ENCODE measurements around the gene ZNF682. TPM values are rescaled to one million over a fixed set of nuclear protein-coding genes. Genes with fewer than 3 reads are reported as not detected.
A peak's percentile ranks its signal among the peaks of the same experiment; 100 is the strongest.
"Not testable (repeated sequence)": the region's sequence is repeated elsewhere in the genome, so short reads cannot be mapped to it uniquely, and the experiment has no call there.

Gene ZNF682
- total RNA-seq (2012; rRNA removed), result 2.2 and 4.8 TPM in 2 replicates
- polyA plus RNA-seq (2012; rRNA removed), result 1.3 and 1.7 TPM in 2 replicates
- polyA plus RNA-seq (2012; cell fraction: cytosol; rRNA removed), result 0.46 and 0.69 TPM in 2 replicates
- polyA plus RNA-seq (2012; cell fraction: nucleus; rRNA removed; ENCODE audit: low replicate concordance), result 0.66 and 5.3 TPM in 2 replicates
- Bru-seq, nascent RNA, result percentile 66 among the genes with signal in this experiment
- BruChase-seq, experiment 1, labeled RNA remaining after a 6-hour chase, result percentile 76 among the genes with signal in this experiment
- BruChase-seq, experiment 2, labeled RNA remaining after a 2-hour chase, result percentile 75 among the genes with signal in this experiment
- long read RNA-seq, partial matches to known transcripts, result 1 of 7 reads
- long read RNA-seq, other reads (novel, unspliced or antisense), result 4 of 7 reads

DNA sequence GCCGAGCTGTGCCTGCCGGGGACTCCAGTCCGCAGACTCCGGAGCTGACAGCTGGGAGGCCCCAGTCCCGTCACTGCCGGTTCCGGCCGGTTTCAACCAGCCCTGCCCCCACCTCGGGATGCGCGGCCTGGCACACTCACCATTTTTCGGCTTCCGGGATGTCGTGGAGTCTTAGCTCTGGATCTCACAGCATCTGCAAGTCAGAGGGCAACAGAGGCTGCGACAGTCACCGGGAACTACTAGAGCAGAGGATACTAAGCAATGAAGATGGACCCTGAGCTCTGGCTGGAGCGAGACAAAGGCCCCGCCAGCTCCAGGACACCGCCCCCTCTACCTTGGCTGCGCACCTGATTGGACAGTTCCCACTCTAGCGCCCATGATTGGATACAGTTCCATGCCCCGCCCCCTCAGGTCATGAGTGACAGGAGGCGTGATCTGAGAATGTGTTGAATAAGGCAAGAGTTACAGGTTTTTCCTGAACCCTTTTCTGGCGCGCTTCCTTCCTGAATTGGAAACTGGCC lies at the start of gene ZNF682:
ZNF682 (minus strand) TSS at position 303 of the 521 bp plus-strand sequence; CDS start at position 143, 160 bp downstream.
- Histone ChIP-seq H3K56ac (ENCODE audit: extremely low read depth, insufficient read depth, low read length) (0 out of 2 replicates have a peak within 1 kb of the TSS, but pooled peaks have one; percentile 21), H3K23ac (ENCODE audit: low read depth, low read length) (0 out of 2 replicates have a peak within 1 kb of the TSS, but pooled peaks have one; percentile 16), H3K4ac (ENCODE audit: low read depth, low read length) (no peak within 1 kb of the TSS), H4K8ac (ENCODE audit: low read depth in 2 of 2, low read length in 2 of 2) (peak within 1 kb of the TSS; percentile 73 to 75), H3K9ac (ENCODE audit: low read depth, low read length) (peak within 1 kb of the TSS; percentile 62), H2AFZ (replicated peaks; ENCODE audit: low read length, poor library complexity) (peak within 1 kb of the TSS; percentile 99), H4K20me1 (ENCODE audit: insufficient read depth, low read length) (no peaks in the 10 kb centered on the region), H2BK5ac (ENCODE audit: low read depth, low read length, poor library complexity, severe bottlenecking) (no peak within 1 kb of the TSS), H2BK120ac (ENCODE audit: low read depth, low read length) (no peak within 1 kb of the TSS), H3K4me2 (ENCODE audit: low read depth, low read length) (peak within 1 kb of the TSS; percentile 73), H3K27ac (ENCODE audit: insufficient read depth, low read length) (peak within 1 kb of the TSS; percentile 64), H3K9me3 (ENCODE audit: control insufficient read depth, insufficient read depth, low read length) (no peaks in the 10 kb centered on the region), H3K79me1 (ENCODE audit: low read depth in 1 of 2, low read length in 2 of 2) (peaks cover 6 to 13% of the 10 kb centered on the region in 2 experiments; a peak in 2 of 4 replicates), H3K27me3 (ENCODE audit: control insufficient read depth, insufficient read depth, low read length) (no peaks in the 10 kb centered on the region), H3K4me3 (ENCODE audit: insufficient read depth, low read depth, low read length) (peak within 1 kb of the TSS; percentile 88), H2AK5ac (ENCODE audit: low read depth, low read length) (no peak within 1 kb of the TSS), H3K14ac (replicated peaks; ENCODE audit: low read depth, low read length) (no peak within 1 kb of the TSS), H2BK15ac (ENCODE audit: low read depth, low read length) (no peak within 1 kb of the TSS), H3K9me1 (ENCODE audit: insufficient read depth, low read length) (no peaks in the 10 kb centered on the region), H2AK9ac (replicated peaks; ENCODE audit: low read depth, low read length, poor library complexity) (no peak within 1 kb of the TSS), H4K91ac (ENCODE audit: insufficient read depth, low read depth, low read length) (no peak within 1 kb of the TSS; the same call in 1 of the 2 replicates), H3K4me1 (ENCODE audit: control insufficient read depth, insufficient read depth, low read length) (no peaks in the 10 kb centered on the region), H2BK20ac (ENCODE audit: low read depth, low read length) (no peak within 1 kb of the TSS), H3K18ac (ENCODE audit: low read depth, low read length) (no peak within 1 kb of the TSS), H4K5ac (ENCODE audit: low read depth, low read length) (0 out of 2 replicates have a peak within 1 kb of the TSS, but pooled peaks have one; percentile 42), H3K36me3 (ENCODE audit: control insufficient read depth, insufficient read depth, low read length) (0 out of 2 replicates have a peak, but pooled peaks cover 1% of the 10 kb centered on the region)
- ChIA-PET CTCF (no interaction called here), POLR2A (ENCODE audit: unreplicated experiment) (no interaction called here)
- no TSS peak for BruUV-seq (replicated peaks)
- DNase-seq (peak; percentile 92), ATAC-seq (ENCODE audit: low read depth) (peak; percentile 100)
- 0% methylated on average over 11 of the region's 25 CpGs; no CpG with 5 or more reads in 1 of the 2 experiments for whole genome bisulfite sequencing, 2 experiments (ENCODE audit: extremely low coverage in 2 of 2, insufficient read length in 1 of 2)
- in situ Hi-C loops (cut with MboI; ENCODE audit: low sequenced_read_pairs) (no loop called here), dilution Hi-C loops (cut with HindIII; ENCODE audit: low sequenced_read_pairs, unreplicated experiment) (no loop called here), intact Hi-C loops (cut with micrococcal nuclease) (no loop called here)
- TF ChIP-seq MXI1 (IDR thresholded peaks at IDR 0.05; ENCODE audit: borderline replicate concordance, low read depth, low read length), result peak; percentile 71; the same call in 1 of the 2 replicates
- TF ChIP-seq MAFK (IDR thresholded peaks at IDR 0.05; ENCODE audit: low read depth, low read length), result no peak

DNA sequence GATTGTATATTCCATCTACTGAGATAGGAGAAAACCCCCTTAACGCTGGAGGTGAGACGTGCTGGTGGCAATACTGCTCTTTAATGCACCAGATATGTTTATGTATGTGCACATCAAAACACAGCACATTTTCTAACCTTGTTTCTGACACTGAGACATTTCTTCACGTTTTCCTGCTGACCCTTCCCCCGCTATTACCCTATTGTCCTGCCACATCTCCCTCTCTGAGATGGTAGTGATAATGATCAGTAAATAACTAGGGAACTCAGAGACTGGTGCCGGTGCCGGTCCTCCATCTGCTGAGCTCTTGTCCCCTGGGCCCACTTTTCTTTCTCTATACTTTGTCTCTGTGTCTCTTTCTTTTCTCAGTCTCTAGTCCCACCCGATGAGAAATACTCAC lies 43.6 kb upstream of the ZNF682 start:
- H3K27ac ChIP-seq (ENCODE audit: insufficient read depth, low read length); H3K56ac ChIP-seq (ENCODE audit: extremely low read depth, insufficient read depth, low read length); dilution Hi-C loops (cut with HindIII; ENCODE audit: low sequenced_read_pairs, unreplicated experiment); H4K91ac ChIP-seq (ENCODE audit: insufficient read depth, low read depth, low read length); H3K79me1 ChIP-seq (ENCODE audit: low read depth in 1 of 2, low read length in 2 of 2); H4K20me1 ChIP-seq (ENCODE audit: insufficient read depth, low read length); BruUV-seq (replicated peaks); H2AFZ ChIP-seq (replicated peaks; ENCODE audit: low read length, poor library complexity); DNase-seq; intact Hi-C loops (cut with micrococcal nuclease); H3K27me3 ChIP-seq (ENCODE audit: control insufficient read depth, insufficient read depth, low read length); H3K9ac ChIP-seq (ENCODE audit: low read depth, low read length); in situ Hi-C loops (cut with MboI; ENCODE audit: low sequenced_read_pairs); H2AK9ac ChIP-seq (replicated peaks; ENCODE audit: low read depth, low read length, poor library complexity); H2BK20ac ChIP-seq (ENCODE audit: low read depth, low read length); H3K4me2 ChIP-seq (ENCODE audit: low read depth, low read length); H3K9me3 ChIP-seq (ENCODE audit: control insufficient read depth, insufficient read depth, low read length); H3K4ac ChIP-seq (ENCODE audit: low read depth, low read length); H3K36me3 ChIP-seq (ENCODE audit: control insufficient read depth, insufficient read depth, low read length); H4K8ac ChIP-seq (ENCODE audit: low read depth in 2 of 2, low read length in 2 of 2); H3K4me3 ChIP-seq (ENCODE audit: insufficient read depth, low read depth, low read length); H2AK5ac ChIP-seq (ENCODE audit: low read depth, low read length); H4K5ac ChIP-seq (ENCODE audit: low read depth, low read length); H3K18ac ChIP-seq (ENCODE audit: low read depth, low read length); H2BK120ac ChIP-seq (ENCODE audit: low read depth, low read length); CTCF ChIA-PET; H3K23ac ChIP-seq (ENCODE audit: low read depth, low read length); H3K9me1 ChIP-seq (ENCODE audit: insufficient read depth, low read length); H3K4me1 ChIP-seq (ENCODE audit: control insufficient read depth, insufficient read depth, low read length); ATAC-seq (ENCODE audit: low read depth); H2BK5ac ChIP-seq (ENCODE audit: low read depth, low read length, poor library complexity, severe bottlenecking); POLR2A ChIA-PET (ENCODE audit: unreplicated experiment); H3K14ac ChIP-seq (replicated peaks; ENCODE audit: low read depth, low read length); H2BK15ac ChIP-seq (ENCODE audit: low read depth, low read length): not testable (repeated sequence)
- WGBS, 2 experiments (ENCODE audit: extremely low coverage in 2 of 2, insufficient read length in 1 of 2), result no CpG with 5 or more reads among the region's 7 CpGs
